ENCODE data around the gene CADM2.
"Not testable (repeated sequence)": the region's sequence is repeated elsewhere in the genome, so short reads cannot be mapped to it uniquely, and the experiment has no call there.

CADM2 gene

GRCh38 chr3:84958495-84959469 is at the start of gene CADM2:
CADM2 (plus strand) TSS chr3:84958989.
- DNase-seq: peak; percentile 94

- not testable (repeated sequence) for DNase-seq
Observed at GRCh38 chr3:84918592-84918991, 40.2 kb upstream of the CADM2 start.

GRCh38 chr3:84922682-84923081 is 36.1 kb upstream of the CADM2 start:
- DNase-seq: no peak

- DNase-seq: peak; percentile 73
Observed at GRCh38 chr3:84925571-84925970, 33.2 kb upstream of the CADM2 start.

- no peak for DNase-seq
Observed at GRCh38 chr3:84943379-84943778, 15.4 kb upstream of the CADM2 start.

- no peak for DNase-seq
Observed at GRCh38 chr3:84946240-84946639, 12.5 kb upstream of the CADM2 start.

GRCh38 chr3:84959470-84960271 is 882 bp downstream of the CADM2 start:
- DNase-seq: peak; percentile 53

- DNase-seq: no peak
Observed at GRCh38 chr3:84960581-84960980, 1.8 kb downstream of the CADM2 start.

GRCh38 chr3:84961011-84961410 is 2.2 kb downstream of the CADM2 start:
- peak; percentile 65 for DNase-seq

GRCh38 chr3:84961521-84962255 is 2.9 kb downstream of the CADM2 start:
- DNase-seq: peak; percentile 67

GRCh38 chr3:84962415-84962814 is 3.6 kb downstream of the CADM2 start:
- peak; percentile 25 for DNase-seq

- peak; percentile 31 for DNase-seq
Observed at GRCh38 chr3:84963137-84963536, 4.3 kb downstream of the CADM2 start.

- DNase-seq: peak; percentile 60
Observed at GRCh38 chr3:84965141-84965540, 6.4 kb downstream of the CADM2 start.

GRCh38 chr3:84967767-84968581 is 9.2 kb downstream of the CADM2 start:
- DNase-seq: peak; percentile 57

GRCh38 chr3:84968701-84969235 is 10.0 kb downstream of the CADM2 start:
- no peak for DNase-seq

- DNase-seq: peak; percentile 40
Observed at GRCh38 chr3:84974347-84974746, 15.6 kb downstream of the CADM2 start.

GRCh38 chr3:84977021-84977420 is 18.2 kb downstream of the CADM2 start:
- DNase-seq: no peak

- no peak for DNase-seq
Observed at GRCh38 chr3:84978843-84979242, 20.1 kb downstream of the CADM2 start.

- DNase-seq: peak; percentile 85
Observed at GRCh38 chr3:84980011-84980410, 21.2 kb downstream of the CADM2 start.

GRCh38 chr3:84980456-84980855 is 21.7 kb downstream of the CADM2 start:
- no peak for DNase-seq

GRCh38 chr3:84983490-84983889 is 24.7 kb downstream of the CADM2 start:
- no peak for DNase-seq

GRCh38 chr3:84984429-84984828 is 25.6 kb downstream of the CADM2 start:
- DNase-seq: no peak
